SH-SY5Y (cell line): ENCODE results near the gene LNX1.

ENCODE experiments used
- GATA2 ChIP-seq: IDR thresholded peaks from 2 replicates; pipeline ENCODE4 v1.6.1; 2011; ENCODE audit warnings: mild to moderate bottlenecking, low read depth, low read length
- GATA3 ChIP-seq: IDR thresholded peaks from 2 replicates; pipeline ENCODE4 v1.6.1; 2011; ENCODE audit warnings: low read depth, mild to moderate bottlenecking, low read length, moderate library complexity

The LNX1 gene

DNA sequence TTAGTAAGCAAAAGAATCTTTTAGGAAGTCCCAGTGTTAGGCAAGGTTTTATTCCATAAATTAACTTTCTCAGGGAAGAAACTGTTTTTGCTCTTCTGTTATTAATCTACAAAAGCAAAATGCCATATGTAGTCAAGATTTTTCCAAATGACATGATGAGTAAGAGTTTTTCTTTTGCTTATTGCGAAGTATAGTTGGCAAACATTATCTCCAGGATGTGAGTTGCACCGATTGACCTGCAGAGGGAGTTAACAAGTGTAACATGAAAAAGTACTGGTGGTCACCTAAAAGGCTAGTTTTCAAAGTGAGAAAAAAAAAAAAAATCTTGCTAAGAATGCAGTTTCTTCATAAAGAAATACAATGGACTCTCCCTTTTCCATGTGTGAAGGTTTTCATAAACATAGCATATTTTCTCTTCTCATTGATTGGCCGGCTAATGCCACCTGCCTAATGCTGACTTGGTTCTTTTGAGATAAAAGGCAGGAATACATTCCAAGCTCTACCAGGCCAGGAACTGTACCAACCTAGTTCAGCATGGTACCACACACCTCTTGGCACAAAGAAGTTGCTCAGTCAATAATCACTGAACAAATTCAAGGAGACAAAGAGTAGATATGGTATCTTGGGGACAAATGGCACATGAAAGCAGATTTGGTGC lies 100.2 kb downstream of the LNX1 start:
- TF ChIP-seq GATA2 = no peak

DNA sequence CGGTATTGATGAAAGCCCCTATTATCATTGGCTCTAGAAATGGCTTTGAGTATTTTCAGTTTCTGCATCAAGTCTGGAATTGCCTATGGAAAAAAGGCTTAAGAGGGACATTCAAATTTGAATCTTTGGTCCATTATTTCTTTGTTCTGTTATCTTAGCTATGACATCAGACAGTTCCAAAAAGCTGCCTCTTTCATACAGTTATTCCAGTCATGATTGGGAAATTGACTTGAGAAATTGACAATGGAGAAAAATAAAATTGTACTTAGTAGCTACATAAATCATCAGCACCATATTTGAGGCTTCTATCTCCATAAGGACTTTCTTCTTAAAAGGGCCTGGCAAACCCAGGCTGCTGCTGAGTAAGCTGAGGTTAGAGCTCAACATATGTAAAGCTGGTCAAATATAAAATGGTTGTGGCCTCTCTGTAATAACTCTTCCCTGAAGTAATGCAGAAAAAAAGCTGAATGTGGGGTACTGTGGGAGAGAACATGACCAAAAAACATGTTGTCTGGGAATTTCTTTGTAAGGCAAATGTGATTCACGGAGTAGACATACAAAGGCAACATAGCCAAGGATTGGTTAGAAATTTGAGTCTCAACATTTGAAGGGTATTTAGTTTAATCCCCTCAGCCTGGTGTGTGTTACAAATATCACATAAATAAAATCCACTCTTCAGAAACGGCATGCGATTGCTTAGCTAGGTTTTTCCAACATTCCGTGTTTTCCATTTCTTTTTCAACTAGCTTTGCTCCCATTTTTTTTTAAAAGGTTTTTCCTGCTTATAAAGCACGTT lies 100.9 kb downstream of the LNX1 start:
- no peak for TF ChIP-seq GATA2

- TF ChIP-seq GATA3 = no peak
- TF ChIP-seq GATA2 = no peak
Measured at GRCh38 chr4:53489279-53489889, 101.9 kb downstream of the LNX1 start.

GRCh38 chr4:53487766-53488165 lies 103.5 kb downstream of the LNX1 start:
- TF ChIP-seq GATA2 (no peak), GATA3 (no peak)

DNA sequence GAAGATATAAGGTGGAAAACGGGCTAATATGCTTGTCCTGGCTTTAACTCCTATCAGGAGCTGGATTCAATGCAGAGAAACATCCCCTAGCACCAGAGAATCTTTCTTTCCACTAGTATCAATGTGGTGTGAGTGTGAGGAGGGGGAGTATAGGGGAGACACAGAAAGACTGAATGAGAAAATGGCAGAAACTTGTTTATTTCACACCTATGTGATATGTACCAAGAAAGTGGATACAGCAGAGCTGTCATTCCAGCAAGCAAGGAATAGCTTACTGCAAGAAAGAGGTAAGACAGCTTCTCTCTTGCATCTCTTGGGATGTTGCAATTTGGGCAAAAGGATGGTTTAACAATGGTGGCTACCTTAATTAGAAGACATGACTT lies 105.6 kb downstream of the LNX1 start:
- TF ChIP-seq GATA3 = no peak
- no peak for TF ChIP-seq GATA2

- TF ChIP-seq GATA2 (no peak), GATA3 (no peak)
Measured at GRCh38 chr4:53484911-53485657, 106.2 kb downstream of the LNX1 start.

DNA sequence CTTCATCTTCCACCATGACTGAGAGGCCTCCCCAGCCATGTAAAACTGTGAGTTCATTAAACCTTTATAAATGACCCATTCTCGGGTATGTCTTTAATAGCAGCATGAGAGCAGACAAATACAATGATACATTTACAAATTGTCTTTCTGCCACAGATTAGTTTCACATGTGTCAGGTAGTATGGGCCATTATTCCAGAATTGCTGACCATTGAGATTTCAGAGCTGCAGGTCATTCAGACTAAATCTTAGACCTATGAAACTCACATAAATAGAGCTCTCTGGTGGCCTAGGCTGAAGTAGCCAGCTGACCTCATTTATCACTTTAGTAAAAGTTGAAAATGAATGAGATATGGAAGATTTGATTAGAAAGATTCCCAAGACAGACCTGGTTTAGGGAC lies 108.0 kb downstream of the LNX1 start:
- TF ChIP-seq GATA3 (no peak), GATA2 (no peak)

DNA sequence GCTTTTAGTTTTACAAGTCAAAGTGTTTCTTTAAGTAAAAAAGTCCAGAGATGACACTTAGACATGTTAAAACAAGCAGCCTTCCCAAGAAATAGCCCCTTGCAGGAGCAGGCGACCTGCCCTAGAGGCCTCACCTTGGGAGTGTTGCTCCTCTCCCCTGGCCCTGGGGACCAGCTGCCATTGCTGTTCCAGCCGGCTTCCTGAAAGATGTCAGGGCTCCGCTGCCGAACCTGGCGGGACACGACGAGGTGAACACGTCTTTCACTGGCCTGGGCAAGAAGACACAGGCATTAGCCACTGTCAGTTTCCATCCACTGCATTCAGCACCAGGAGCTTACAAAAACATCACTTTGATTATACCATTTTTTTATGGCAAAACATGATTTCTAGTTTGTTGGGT lies 109.7 kb downstream of the LNX1 start:
- no peak for TF ChIP-seq GATA2
- TF ChIP-seq GATA3 = no peak

- TF ChIP-seq GATA2 (no peak), GATA3 (no peak)
Measured at GRCh38 chr4:53480909-53481308, 110.4 kb downstream of the LNX1 start.

DNA sequence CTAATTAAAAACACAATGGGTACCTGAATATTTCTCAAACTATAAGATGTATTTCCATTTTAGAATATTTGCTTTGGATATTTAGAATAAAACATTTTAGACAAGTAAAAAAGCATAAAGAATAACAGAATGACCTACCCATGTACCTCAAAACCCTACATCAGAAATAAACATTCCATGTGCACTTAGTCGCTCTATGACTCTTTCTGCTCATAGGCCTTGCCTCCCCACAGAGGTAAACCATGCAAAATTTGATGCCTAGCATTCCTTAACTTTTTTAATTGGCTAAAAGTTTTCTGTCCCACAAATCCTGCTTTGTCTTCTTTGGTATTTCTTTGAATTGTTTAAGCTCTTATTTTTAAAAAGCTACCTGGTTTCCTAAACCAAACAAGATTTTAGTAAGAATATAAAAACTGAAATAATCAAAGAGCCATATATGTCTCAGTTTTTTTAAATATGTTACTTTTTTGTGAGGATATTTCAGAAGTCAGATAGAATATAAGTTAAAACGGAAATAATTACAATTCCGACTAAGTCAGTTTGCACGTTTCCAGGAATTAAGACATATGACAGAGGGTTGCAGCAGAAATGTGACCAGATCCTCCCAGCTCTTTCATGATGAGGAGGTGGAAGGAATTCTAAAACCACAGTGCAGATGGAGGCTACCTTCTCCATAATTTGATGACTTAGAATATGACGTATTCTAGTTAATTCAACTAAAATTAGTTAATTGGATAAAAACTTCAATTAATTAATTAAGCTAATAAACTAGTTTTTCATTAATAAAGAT lies 111.4 kb downstream of the LNX1 start:
- no peak for TF ChIP-seq GATA2
- no peak for TF ChIP-seq GATA3

DNA sequence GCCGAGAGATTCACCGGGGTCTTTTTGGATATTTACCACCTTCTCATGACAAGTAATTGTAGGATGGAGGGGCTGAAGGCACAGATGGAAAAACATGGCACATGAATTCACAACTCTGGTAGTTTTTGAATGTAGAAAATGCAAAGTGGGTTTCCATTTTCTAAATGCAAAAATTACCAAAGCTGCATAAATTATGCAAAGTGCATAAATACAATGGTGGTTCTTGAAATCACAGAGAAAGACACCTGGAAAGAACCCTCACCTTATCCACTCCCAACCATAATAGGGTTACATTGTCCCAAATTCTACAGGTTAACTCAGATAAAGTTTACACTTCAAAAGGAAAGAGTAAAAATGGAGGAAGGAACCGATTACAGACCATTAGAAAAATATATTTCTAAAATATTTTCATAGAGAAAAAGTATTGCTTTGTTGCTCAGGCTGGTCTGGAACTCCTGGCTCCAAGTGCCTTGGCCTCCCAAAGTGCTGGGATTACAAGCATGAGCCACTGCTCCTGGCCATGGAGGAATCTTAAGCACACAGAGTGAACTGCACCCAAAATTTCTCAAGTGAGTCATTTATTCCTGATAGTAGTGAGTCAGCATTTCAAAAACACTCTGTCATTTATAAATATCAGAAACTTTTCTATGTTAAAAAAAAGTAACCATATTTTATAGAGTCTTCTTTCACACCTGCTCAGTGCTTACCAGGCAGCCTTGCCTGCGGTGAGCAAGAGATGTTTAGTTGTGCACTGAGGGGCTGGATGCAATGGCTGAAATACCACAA lies 112.4 kb downstream of the LNX1 start:
- no peak for TF ChIP-seq GATA3
- TF ChIP-seq GATA2 = no peak

GRCh38 chr4:53477636-53478035 lies 113.7 kb downstream of the LNX1 start:
- TF ChIP-seq GATA2 (no peak), GATA3 (no peak)

GRCh38 chr4:53477038-53477565 lies 114.2 kb downstream of the LNX1 start:
- TF ChIP-seq GATA2 (no peak), GATA3 (no peak)

- TF ChIP-seq GATA3 (no peak), GATA2 (no peak)
Measured at GRCh38 chr4:53476232-53477037, 114.9 kb downstream of the LNX1 start.
